T1000 (cell line): Measurements from ENCODE around the gene WDR33.

Experiments
- DNase-seq: peaks from one replicate; lab custom pipeline; 2025; ENCODE audit warnings: mixed read lengths; lab: John Stamatoyannopoulos, UW

WDR33 gene

GRCh38 chr2:127672341-127673224 lies 138.4 kb downstream of the WDR33 start:
- DNase-seq: no peak

GRCh38 chr2:127671557-127672302 lies 139.2 kb downstream of the WDR33 start:
- no peak for DNase-seq

- DNase-seq: no peak
These were observed 140.0 kb downstream of the WDR33 start for GRCh38 chr2:127670957-127671290.

- DNase-seq: no peak
These were observed 140.7 kb downstream of the WDR33 start for GRCh38 chr2:127670055-127670956.

GRCh38 chr2:127669056-127669455 lies 141.9 kb downstream of the WDR33 start:
- no peak for DNase-seq

- DNase-seq: no peak
These were observed 145.6 kb downstream of the WDR33 start for GRCh38 chr2:127665267-127665893.

GRCh38 chr2:127664895-127665225 lies 146.1 kb downstream of the WDR33 start:
- DNase-seq: no peak

GRCh38 chr2:127664065-127664894 lies 146.7 kb downstream of the WDR33 start:
- no peak for DNase-seq

- DNase-seq: no peak
These were observed 147.4 kb downstream of the WDR33 start for GRCh38 chr2:127663566-127664064.

- DNase-seq: no peak
These were observed 147.9 kb downstream of the WDR33 start for GRCh38 chr2:127662937-127663565.

GRCh38 chr2:127661949-127662510 lies 148.9 kb downstream of the WDR33 start:
- DNase-seq: no peak

- DNase-seq: no peak
These were observed 149.8 kb downstream of the WDR33 start for GRCh38 chr2:127661072-127661649.

- DNase-seq: no peak
These were observed 150.7 kb downstream of the WDR33 start for GRCh38 chr2:127660291-127660578.

GRCh38 chr2:127659408-127660290 lies 151.3 kb downstream of the WDR33 start:
- no peak for DNase-seq

GRCh38 chr2:127658641-127659407 lies 152.1 kb downstream of the WDR33 start:
- DNase-seq: no peak

- no peak for DNase-seq
These were observed 152.8 kb downstream of the WDR33 start for GRCh38 chr2:127658146-127658545.

- no peak for DNase-seq
These were observed 153.8 kb downstream of the WDR33 start for GRCh38 chr2:127657232-127657595.

GRCh38 chr2:127656569-127657231 lies 154.3 kb downstream of the WDR33 start:
- DNase-seq: no peak
